GM12878 (cell line): Measurements from ENCODE around the gene PIGL. TPM values are rescaled to one million over a fixed set of nuclear protein-coding genes. Genes with fewer than 3 reads are reported as not detected.

Experiments
- ATAC-seq: fragments of 200-7000 bp; cut with Tn5 transposase; 3 replicates; pipeline ENCODE4 v1.9.1; 2020; ENCODE audit warnings: mild to moderate bottlenecking, moderate library complexity
- BruUV-seq: library from RNA; stranded (reverse); fragments of 400-500 nt; replicated peaks from 2 replicates; lab custom pipeline; 2021; lab: Mats Ljungman, UMichigan
- CTCF ChIA-PET: fragments of 300-600 bp; sonication (Branson Sonifier 250); formaldehyde crosslinking; extraction: SDS; loops from one replicate; lab custom pipeline; 2021; ENCODE audit warnings: inconsistent platforms; lab: Yijun Ruan, JAX
- POLR2A ChIA-PET: fragments of 350-600 bp; formaldehyde crosslinking; extraction: SDS; loops from one replicate; lab custom pipeline; 2021; ENCODE audit warnings: inconsistent platforms; lab: Charles Lee
- RAD21 ChIA-PET: fragments of 300-600 bp; sonication (Branson Sonifier 250); formaldehyde crosslinking; loops from one replicate; lab custom pipeline; 2023; ENCODE audit warnings: antibody characterized with exemption; ENCODE audit not compliant: unreplicated experiment; lab: Charles Lee
- SMC1A ChIA-PET: fragments of 300-600 bp; sonication (Branson Sonifier 250); formaldehyde crosslinking; loops from one replicate; lab custom pipeline; 2023; ENCODE audit not compliant: unreplicated experiment, uncharacterized antibody; lab: Charles Lee
- DNase-seq: peaks from one replicate; pipeline ENCODE4 v3.0.0-alpha.2; 2011; ENCODE audit warnings: low read depth, low spot score
- FAIRE-seq: peaks from 3 replicates; lab custom pipeline; 2011; peaks lifted over from hg19 to GRCh38; lab: Jason Lieb, UNC
- H2AFZ ChIP-seq: 2 replicates; pipeline ENCODE4 v1.6.0; 2011; ENCODE audit warnings: low read depth, low read length, control low read depth; ENCODE audit not compliant: control insufficient read depth
- H3K27ac ChIP-seq: 2 replicates; pipeline ENCODE4 v1.5.1; 2011; ENCODE audit warnings: control low read depth; ENCODE audit not compliant: control insufficient read depth, insufficient read depth
- H3K27me3 ChIP-seq, 2 experiments: replicated peaks in 1 of 2; 2 replicates each; pipeline versions ENCODE4 v1.6.0 to v1.6.1; 2011; ENCODE audit warnings: low read length in 1 of 2; ENCODE audit not compliant: control insufficient read depth in 2 of 2, insufficient read depth in 2 of 2
- H3K36me3 ChIP-seq, 2 experiments: 2 replicates each; pipeline ENCODE4 v1.5.1; 2011; ENCODE audit warnings: low read length in 1 of 2; ENCODE audit not compliant: control insufficient read depth in 2 of 2, insufficient read depth in 2 of 2
- H3K4me1 ChIP-seq: 2 replicates; pipeline ENCODE4 v1.6.1; 2011; ENCODE audit warnings: mild to moderate bottlenecking, low read length, moderate library complexity, mixed read lengths; ENCODE audit not compliant: control insufficient read depth, insufficient read depth
- H3K4me2 ChIP-seq: 2 replicates; pipeline ENCODE4 v1.6.0; 2011; ENCODE audit warnings: control low read depth; ENCODE audit not compliant: control insufficient read depth, insufficient read depth
- H3K4me3 ChIP-seq: fragments of 200-600 bp; sonication (generic); 2 replicates; pipeline ENCODE4 v1.5.1; 2016
- H3K79me2 ChIP-seq: 2 replicates; pipeline ENCODE4 v1.6.0; 2011; ENCODE audit warnings: low read length; ENCODE audit not compliant: control insufficient read depth, insufficient read depth
- H3K9ac ChIP-seq: 2 replicates; pipeline ENCODE4 v1.8.0; 2011; ENCODE audit warnings: low read length, control low read depth, mixed read lengths; ENCODE audit not compliant: control insufficient read depth, insufficient read depth
- H3K9me3 ChIP-seq: replicated peaks from 3 replicates; pipeline ENCODE4 v1.5.1; 2011; ENCODE audit warnings: mild to moderate bottlenecking, low read length; ENCODE audit not compliant: control insufficient read depth, insufficient read depth
- H4K20me1 ChIP-seq: 2 replicates; pipeline ENCODE4 v1.6.0; 2011; ENCODE audit not compliant: control insufficient read depth, insufficient read depth
- EP300 ChIP-seq, 2 experiments: fragments of 150-350 bp in 1 of 2; IDR thresholded peaks; 2 replicates each; pipeline ENCODE4 v1.6.1; 2011 to 2012; ENCODE audit warnings: low read depth in 2 of 2, low read length in 2 of 2, borderline replicate concordance in 1 of 2, improper control_type of control experiment in 1 of 2, inconsistent platforms in 1 of 2; ENCODE audit not compliant: control insufficient read depth in 1 of 2
- GATAD2B ChIP-seq: fragments of 450-650 bp; conservative IDR thresholded peaks from 2 replicates; pipeline ENCODE4 v1.6.1; 2017; ENCODE audit warnings: low read depth, mild to moderate bottlenecking, moderate library complexity
- RELA ChIP-seq: fragments of 450-650 bp; IDR thresholded peaks from 2 replicates; pipeline ENCODE4 v1.8.0; 2014; ENCODE audit warnings: borderline replicate concordance; ENCODE audit not compliant: partially characterized antibody
- SIX5 ChIP-seq: IDR thresholded peaks from 2 replicates; pipeline ENCODE4 v1.6.1; 2011; ENCODE audit warnings: mild to moderate bottlenecking, low read depth, low read length, moderate library complexity; ENCODE audit not compliant: severe bottlenecking
- SMC3 ChIP-seq: IDR thresholded peaks from 2 replicates; pipeline ENCODE4 v1.6.1; 2011; ENCODE audit warnings: low read length, improper control_type of control experiment, borderline replicate concordance
- SP1 ChIP-seq: IDR thresholded peaks from one replicate; pipeline ENCODE4 v1.6.1; 2011; ENCODE audit warnings: low read depth, low read length
- SREBF2 ChIP-seq: IDR thresholded peaks from 2 replicates; pipeline ENCODE4 v1.6.1; 2012; ENCODE audit warnings: mild to moderate bottlenecking, low read length
- SUZ12 ChIP-seq: fragments of 200-600 bp; sonication (generic); IDR thresholded peaks from one replicate; pipeline ENCODE4 v1.6.1; 2018; ENCODE audit warnings: antibody characterized with exemption, mild to moderate bottlenecking; ENCODE audit not compliant: unreplicated experiment
- YBX1 ChIP-seq: fragments of 450-650 bp; IDR thresholded peaks from 2 replicates; pipeline ENCODE4 v1.6.1; 2016; ENCODE audit warnings: antibody characterized with exemption
- ZNF622 ChIP-seq: fragments of 450-650 bp; IDR thresholded peaks from 2 replicates; pipeline ENCODE4 v1.6.1; 2017; ENCODE audit warnings: mild to moderate bottlenecking, inconsistent platforms
- WGBS: methylation state at CpG from one replicate; pipeline ENCODE4 v1.1.6; 2016; ENCODE audit warnings: low lambda C conversion rate; ENCODE audit not compliant: insufficient replicate concordance, insufficient coverage; ENCODE audit errors: missing lambda C conversion rate; 5-methylcytosine and 5-hydroxymethylcytosine counted together
- in situ Hi-C: fragments of 300-500 bp; cut with MboI; formaldehyde crosslinking; loops from 9 replicates; pipeline ENCODE4 v1.14.3; 2018; ENCODE audit warnings: mixed read lengths
- intact Hi-C: fragments of 100-400 bp; cut with micrococcal nuclease; formaldehyde crosslinking; loops from one replicate; pipeline ENCODE4 v1.14.2; 2022; ENCODE audit not compliant: unreplicated experiment
- polyA plus RNA-seq, 11 experiments: library from polyadenylated mRNA; depleted of rRNA in 4 of 11; unstranded in 6 of 11; stranded (reverse) in 5 of 11; fragments of >200 nt; fragmentation: Nextera tagmentation in 4 of 11; fragmentation: Illumina TruSeq in 1 of 11; extraction: Ambion mirVana in 4 of 11; extraction: Trizol in 1 of 11; gene quantifications; 1 replicate in 1 of 11; 2 replicates in 10 of 11; pipeline versions ENCODE4 v1.2.1 to v1.2.3, GENCODE V29; 2011 to 2016; ENCODE audit warnings: inconsistent platforms in 2 of 11, missing spikeins in 2 of 11, low read depth in 1 of 11
- total RNA-seq, 4 experiments: library from RNA; depleted of rRNA in 3 of 4; stranded (reverse); fragments of >200 nt in 3 of 4; fragmentation: Illumina TruSeq in 1 of 4; extraction: Trizol in 1 of 4; gene quantifications; 2 replicates each; pipeline versions ENCODE4 v1.2.1 to v1.2.3, GENCODE V29; 2013 to 2021
- TF ChIP-seq, protein P1 (sequence below): fragments of 450-650 bp; formaldehyde crosslinking; IDR thresholded peaks from 2 replicates; pipeline ENCODE4 v1.5.0; 2022; ENCODE audit warnings: mild to moderate bottlenecking, missing genetic modification characterization
- TF ChIP-seq, protein P2 (sequence below): IDR thresholded peaks from 2 replicates; pipeline ENCODE4 v1.6.1; 2011; ENCODE audit warnings: borderline replicate concordance, low read depth, mild to moderate bottlenecking, moderate library complexity, mixed read lengths, low read length; ENCODE audit not compliant: insufficient read depth; ENCODE audit errors: extremely low read length
- TF ChIP-seq, protein P3 (sequence below): fragments of 450-650 bp; IDR thresholded peaks from 2 replicates; pipeline ENCODE4 v1.6.1; 2017; ENCODE audit warnings: borderline replicate concordance
- TF ChIP-seq, protein P4 (sequence below): fragments of 150-350 bp; IDR thresholded peaks from 2 replicates; pipeline ENCODE4 v1.6.1; 2014; ENCODE audit warnings: mild to moderate bottlenecking, low read depth, low read length

Gene PIGL
- total and polyA plus RNA-seq, 10 of the 15 experiments (the other 5 are each of a cell fraction or from before 2014, with no cell fraction given): 25.9 to 52.5 (median 30.2) TPM

DNA sequence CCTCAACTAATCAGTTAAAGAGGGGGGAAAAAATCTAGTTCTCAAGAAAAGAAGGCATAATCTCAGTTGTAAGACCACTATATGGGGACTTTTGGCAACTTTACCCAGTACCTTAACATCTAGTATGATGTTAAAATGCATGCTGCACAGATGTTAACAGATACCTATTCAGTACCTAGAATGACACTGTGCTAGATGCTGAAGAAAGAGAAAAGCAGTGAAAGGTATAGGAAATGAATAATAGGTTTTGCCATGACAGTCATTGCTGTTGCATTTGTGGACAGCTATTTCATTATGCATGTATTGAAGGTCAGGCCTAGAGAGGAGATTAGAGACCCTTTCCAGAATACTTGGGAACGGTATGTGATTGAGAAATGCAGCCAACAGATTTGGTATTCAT lies 34.5 kb downstream of the PIGL start (continued):
- TF ChIP-seq, protein P1, sequence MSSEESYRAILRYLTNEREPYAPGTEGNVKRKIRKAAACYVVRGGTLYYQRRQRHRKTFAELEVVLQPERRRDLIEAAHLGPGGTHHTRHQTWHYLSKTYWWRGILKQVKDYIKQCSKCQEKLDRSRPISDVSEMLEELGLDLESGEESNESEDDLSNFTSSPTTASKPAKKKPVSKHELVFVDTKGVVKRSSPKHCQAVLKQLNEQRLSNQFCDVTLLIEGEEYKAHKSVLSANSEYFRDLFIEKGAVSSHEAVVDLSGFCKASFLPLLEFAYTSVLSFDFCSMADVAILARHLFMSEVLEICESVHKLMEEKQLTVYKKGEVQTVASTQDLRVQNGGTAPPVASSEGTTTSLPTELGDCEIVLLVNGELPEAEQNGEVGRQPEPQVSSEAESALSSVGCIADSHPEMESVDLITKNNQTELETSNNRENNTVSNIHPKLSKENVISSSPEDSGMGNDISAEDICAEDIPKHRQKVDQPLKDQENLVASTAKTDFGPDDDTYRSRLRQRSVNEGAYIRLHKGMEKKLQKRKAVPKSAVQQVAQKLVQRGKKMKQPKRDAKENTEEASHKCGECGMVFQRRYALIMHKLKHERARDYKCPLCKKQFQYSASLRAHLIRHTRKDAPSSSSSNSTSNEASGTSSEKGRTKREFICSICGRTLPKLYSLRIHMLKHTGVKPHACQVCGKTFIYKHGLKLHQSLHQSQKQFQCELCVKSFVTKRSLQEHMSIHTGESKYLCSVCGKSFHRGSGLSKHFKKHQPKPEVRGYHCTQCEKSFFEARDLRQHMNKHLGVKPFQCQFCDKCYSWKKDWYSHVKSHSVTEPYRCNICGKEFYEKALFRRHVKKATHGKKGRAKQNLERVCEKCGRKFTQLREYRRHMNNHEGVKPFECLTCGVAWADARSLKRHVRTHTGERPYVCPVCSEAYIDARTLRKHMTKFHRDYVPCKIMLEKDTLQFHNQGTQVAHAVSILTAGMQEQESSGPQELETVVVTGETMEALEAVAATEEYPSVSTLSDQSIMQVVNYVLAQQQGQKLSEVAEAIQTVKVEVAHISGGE: no peak
- TF ChIP-seq, protein P2, sequence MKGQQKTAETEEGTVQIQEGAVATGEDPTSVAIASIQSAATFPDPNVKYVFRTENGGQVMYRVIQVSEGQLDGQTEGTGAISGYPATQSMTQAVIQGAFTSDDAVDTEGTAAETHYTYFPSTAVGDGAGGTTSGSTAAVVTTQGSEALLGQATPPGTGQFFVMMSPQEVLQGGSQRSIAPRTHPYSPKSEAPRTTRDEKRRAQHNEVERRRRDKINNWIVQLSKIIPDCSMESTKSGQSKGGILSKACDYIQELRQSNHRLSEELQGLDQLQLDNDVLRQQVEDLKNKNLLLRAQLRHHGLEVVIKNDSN: no peak
- TF ChIP-seq RELA (no peak), GATAD2B (no peak), SP1 (no peak)
- TF ChIP-seq, all 136 proteins: peak for 0

DNA sequence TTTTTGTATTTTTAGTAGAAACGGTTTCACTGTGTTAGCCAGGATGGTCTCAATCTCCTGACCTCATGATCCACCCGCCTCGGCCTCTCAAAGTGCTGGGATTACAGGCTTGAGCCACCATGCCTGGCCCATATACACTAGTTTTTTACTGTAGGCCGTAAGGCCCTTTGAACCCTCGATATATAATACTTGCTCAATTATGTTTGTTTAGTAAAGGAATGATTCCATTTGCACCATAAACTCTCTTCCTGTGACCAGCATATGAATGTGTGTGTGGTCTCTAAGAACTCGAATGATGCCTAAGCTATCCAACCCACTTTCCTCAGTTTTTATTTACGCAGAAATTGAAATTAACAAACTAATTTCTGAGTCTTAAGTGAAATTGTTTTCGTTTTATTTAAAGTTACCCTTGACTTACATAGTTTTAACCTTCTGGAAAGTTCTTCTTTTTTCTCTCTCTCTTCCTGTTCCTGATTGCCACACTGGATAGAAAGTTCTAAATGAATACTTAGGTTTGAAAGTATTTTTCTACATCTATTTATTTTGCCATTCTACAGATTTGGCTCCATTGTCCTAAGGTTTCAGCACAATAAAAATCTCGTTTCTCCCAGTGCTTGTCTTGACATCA lies 37.9 kb downstream of the PIGL start:
- no peaks in the 10 kb centered on the region for H4K20me1 ChIP-seq
- no peak overlapping the region for H3K4me2 ChIP-seq
- H3K36me3 ChIP-seq: peaks cover 0 to 2% of the 10 kb centered on the region in 2 experiments; a peak in 1 of 4 replicates
- RAD21 ChIA-PET: no interaction called here
- H3K4me3 ChIP-seq: no peak overlapping the region
- POLR2A ChIA-PET: no interaction called here
- no peak overlapping the region for H3K9ac ChIP-seq
- no peak overlapping the region for H2AFZ ChIP-seq
- ATAC-seq: no peak
- peaks cover 2% of the 10 kb centered on the region; the same call in 1 of the 3 replicates for H3K9me3 ChIP-seq
- no peaks in the 10 kb centered on the region for H3K27me3 ChIP-seq
- no peak for DNase-seq
- H3K27ac ChIP-seq: no peak overlapping the region
- WGBS: 95% methylated on average over 9 of the region's 9 CpGs
- SMC1A ChIA-PET: no interaction called here
- intact Hi-C loops: no loop called here
- FAIRE-seq: no peak
- BruUV-seq: no TSS peak
- in situ Hi-C loops: no loop called here
- H3K4me1 ChIP-seq: no peaks in the 10 kb centered on the region
- H3K79me2 ChIP-seq: no peaks in the 10 kb centered on the region
- CTCF ChIA-PET: no interaction called here
- TF ChIP-seq, protein P2: no peak
- TF ChIP-seq, protein P3, sequence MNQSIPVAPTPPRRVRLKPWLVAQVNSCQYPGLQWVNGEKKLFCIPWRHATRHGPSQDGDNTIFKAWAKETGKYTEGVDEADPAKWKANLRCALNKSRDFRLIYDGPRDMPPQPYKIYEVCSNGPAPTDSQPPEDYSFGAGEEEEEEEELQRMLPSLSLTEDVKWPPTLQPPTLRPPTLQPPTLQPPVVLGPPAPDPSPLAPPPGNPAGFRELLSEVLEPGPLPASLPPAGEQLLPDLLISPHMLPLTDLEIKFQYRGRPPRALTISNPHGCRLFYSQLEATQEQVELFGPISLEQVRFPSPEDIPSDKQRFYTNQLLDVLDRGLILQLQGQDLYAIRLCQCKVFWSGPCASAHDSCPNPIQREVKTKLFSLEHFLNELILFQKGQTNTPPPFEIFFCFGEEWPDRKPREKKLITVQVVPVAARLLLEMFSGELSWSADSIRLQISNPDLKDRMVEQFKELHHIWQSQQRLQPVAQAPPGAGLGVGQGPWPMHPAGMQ: no peak
- TF ChIP-seq YBX1 (no peak), SUZ12 (no peak), ZNF622 (no peak), EP300 (IDR thresholded peaks at IDR 0.05; ENCODE audit: borderline replicate concordance in 1 of 2, control insufficient read depth in 1 of 2, low read depth in 2 of 2, low read length in 2 of 2) (no peak), SIX5 (no peak), SMC3 (no peak), SREBF2 (no peak)
- TF ChIP-seq, protein P4, sequence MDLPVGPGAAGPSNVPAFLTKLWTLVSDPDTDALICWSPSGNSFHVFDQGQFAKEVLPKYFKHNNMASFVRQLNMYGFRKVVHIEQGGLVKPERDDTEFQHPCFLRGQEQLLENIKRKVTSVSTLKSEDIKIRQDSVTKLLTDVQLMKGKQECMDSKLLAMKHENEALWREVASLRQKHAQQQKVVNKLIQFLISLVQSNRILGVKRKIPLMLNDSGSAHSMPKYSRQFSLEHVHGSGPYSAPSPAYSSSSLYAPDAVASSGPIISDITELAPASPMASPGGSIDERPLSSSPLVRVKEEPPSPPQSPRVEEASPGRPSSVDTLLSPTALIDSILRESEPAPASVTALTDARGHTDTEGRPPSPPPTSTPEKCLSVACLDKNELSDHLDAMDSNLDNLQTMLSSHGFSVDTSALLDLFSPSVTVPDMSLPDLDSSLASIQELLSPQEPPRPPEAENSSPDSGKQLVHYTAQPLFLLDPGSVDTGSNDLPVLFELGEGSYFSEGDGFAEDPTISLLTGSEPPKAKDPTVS: no peak
